Right ventricle myocardium superior (tissue), 1 donor: ENCODE measurements around the gene APBA2. TPM values are rescaled to one million over a fixed set of nuclear protein-coding genes. Genes with fewer than 3 reads are reported as not detected.

Experiments used
- ATAC-seq: fragments of 200-7000 bp; cut with Tn5 transposase; one replicate; pipeline ENCODE4 v1.9.1; 2020; ENCODE audit warnings: mild to moderate bottlenecking; ENCODE audit not compliant: poor library complexity
- DNase-seq: peaks from one replicate; pipeline ENCODE4 v3.0.0-alpha.2; 2020
- intact Hi-C: fragments of 100-400 bp; cut with DNase I; formaldehyde crosslinking; loops from one replicate; pipeline ENCODE4 v1.11.2; 2022
- total RNA-seq: library from RNA; stranded (reverse); fragmentation: NEBNext Ultra II Directional; extraction: Animal tissue kit (Norgen Biotek cat#: 25700); gene quantifications from one replicate; pipeline ENCODE4 v1.2.1, GENCODE V29; 2021
- donor health status: DM: no; HTN: yes; CAD: no; lungs with severe emphysema.

The APBA2 gene
- total RNA-seq, 1 donor from 2014 or later, result 1.9 TPM

- intact Hi-C loops, result no loop called here
- ATAC-seq, result no peak
- DNase-seq, result no peak
Observed at GRCh38 chr15:28890711-28891495, 5.1 kb downstream of the APBA2 start.

- ATAC-seq (no peak), DNase-seq (no peak)
- intact Hi-C loops, result no loop called here
Observed at GRCh38 chr15:28891588-28891987, 5.8 kb downstream of the APBA2 start.

GRCh38 chr15:28892789-28893610, 7.2 kb downstream of the APBA2 start:
- ATAC-seq (no peak), DNase-seq (no peak)
- intact Hi-C loops, result no loop called here

GRCh38 chr15:28894631-28895030, 8.9 kb downstream of the APBA2 start:
- intact Hi-C loops, result no loop called here
- ATAC-seq (no peak), DNase-seq (no peak)

- no peak for DNase-seq
- intact Hi-C loops, result no loop called here
- ATAC-seq, result no peak
Observed at GRCh38 chr15:28895146-28895545, 9.4 kb downstream of the APBA2 start.

GRCh38 chr15:28895566-28895965, 9.8 kb downstream of the APBA2 start:
- intact Hi-C loops, result no loop called here
- no peak for DNase-seq
- ATAC-seq, result no peak

- ATAC-seq, result no peak
Observed at GRCh38 chr15:28896951-28897350, 11.2 kb downstream of the APBA2 start.

GRCh38 chr15:28897861-28898585, 12.2 kb downstream of the APBA2 start:
- ATAC-seq (no peak), DNase-seq (no peak)
- intact Hi-C loops, result no loop called here

More at GRCh38 chr15:28896951-28897350, 11.2 kb downstream of the APBA2 start:
- intact Hi-C loops, result no loop called here
- no peak for DNase-seq

- ATAC-seq, result no peak
- intact Hi-C loops, result no loop called here
Observed at GRCh38 chr15:28899061-28899738, 13.4 kb downstream of the APBA2 start.

GRCh38 chr15:28900041-28900891, 14.5 kb downstream of the APBA2 start:
- DNase-seq, result no peak
- ATAC-seq, result no peak
- intact Hi-C loops, result no loop called here

More at GRCh38 chr15:28899061-28899738, 13.4 kb downstream of the APBA2 start:
- DNase-seq, result no peak

- intact Hi-C loops, result no loop called here
- DNase-seq, result no peak
- ATAC-seq, result no peak
Observed at GRCh38 chr15:28900892-28901586, 15.3 kb downstream of the APBA2 start.

GRCh38 chr15:28901587-28901980, 15.8 kb downstream of the APBA2 start:
- ATAC-seq (no peak), DNase-seq (no peak)
- intact Hi-C loops, result no loop called here

GRCh38 chr15:28901987-28902745, 16.4 kb downstream of the APBA2 start:
- DNase-seq, result no peak
- intact Hi-C loops, result no loop called here
- ATAC-seq, result no peak

- intact Hi-C loops, result no loop called here
- no peak for ATAC-seq
- DNase-seq, result no peak
Observed at GRCh38 chr15:28902856-28903255, 17.1 kb downstream of the APBA2 start.

GRCh38 chr15:28903555-28903954, 17.8 kb downstream of the APBA2 start:
- no peak for ATAC-seq
- DNase-seq, result no peak
- intact Hi-C loops, result no loop called here

GRCh38 chr15:28904003-28904402, 18.2 kb downstream of the APBA2 start:
- intact Hi-C loops, result no loop called here
- DNase-seq (no peak), ATAC-seq (no peak)
